ENCODE data around the gene IFNA8. TPM values are rescaled to one million over a fixed set of nuclear protein-coding genes. Genes with fewer than 3 reads are reported as not detected.

The IFNA8 gene
- total and polyA plus RNA-seq, 2 experiments from 2014 or later = not detected

DNA sequence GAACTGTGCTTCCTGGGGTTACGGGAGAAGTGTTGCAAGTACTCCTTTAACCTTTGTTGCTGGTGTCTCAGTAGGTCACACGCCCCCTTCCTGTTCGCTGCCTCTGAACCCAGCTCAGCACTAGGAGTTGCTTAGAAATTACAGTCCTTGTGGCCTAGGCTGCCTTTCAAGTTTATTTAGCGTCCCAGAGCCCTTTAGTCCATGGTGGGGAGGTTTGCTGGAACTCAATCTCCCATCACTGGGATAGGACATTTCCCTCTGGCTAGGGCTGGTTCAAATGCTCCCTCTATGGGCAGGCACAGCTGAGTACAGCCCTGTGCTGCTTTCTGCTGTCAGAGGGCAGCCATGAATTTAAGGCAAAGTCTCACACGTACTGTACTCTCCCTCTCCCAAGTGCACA is 4.7 kb downstream of the IFNA8 start:
- no peaks in the 10 kb centered on the region for H3K9me2 ChIP-seq (ENCODE audit: insufficient read depth)
- H3K27me3 ChIP-seq (ENCODE audit: insufficient read depth) = no peaks in the 10 kb centered on the region
- Mint-ChIP-seq H3K36me3 (ENCODE audit: low read depth) (no peaks in the 10 kb centered on the region), H3K4me1 (no peaks in the 10 kb centered on the region; the same call in 1 of the 3 replicates), H3K9me3 (no peaks in the 10 kb centered on the region), H3K4me3 (no peak overlapping the region), H3K27ac (no peak overlapping the region), H3K27me3 (ENCODE audit: insufficient read depth, low read depth, poor library complexity) (no peaks in the 10 kb centered on the region)
- no peak overlapping the region for H3K4me2 ChIP-seq
- H3K36me3 ChIP-seq (ENCODE audit: insufficient read depth) = no peaks in the 10 kb centered on the region
- no peaks in the 10 kb centered on the region for H3F3A ChIP-seq (replicated peaks; ENCODE audit: low read depth)
- no peaks in the 10 kb centered on the region for H4K20me1 ChIP-seq (replicated peaks; ENCODE audit: insufficient read depth)
- peak overlapping the region; percentile 53; the same call in 1 of the 2 replicates for H2AFZ ChIP-seq
- ATAC-seq (peak; percentile 93), DNase-seq (ENCODE audit: low spot score) (peak; percentile 54)
- TF ChIP-seq, protein P1, sequence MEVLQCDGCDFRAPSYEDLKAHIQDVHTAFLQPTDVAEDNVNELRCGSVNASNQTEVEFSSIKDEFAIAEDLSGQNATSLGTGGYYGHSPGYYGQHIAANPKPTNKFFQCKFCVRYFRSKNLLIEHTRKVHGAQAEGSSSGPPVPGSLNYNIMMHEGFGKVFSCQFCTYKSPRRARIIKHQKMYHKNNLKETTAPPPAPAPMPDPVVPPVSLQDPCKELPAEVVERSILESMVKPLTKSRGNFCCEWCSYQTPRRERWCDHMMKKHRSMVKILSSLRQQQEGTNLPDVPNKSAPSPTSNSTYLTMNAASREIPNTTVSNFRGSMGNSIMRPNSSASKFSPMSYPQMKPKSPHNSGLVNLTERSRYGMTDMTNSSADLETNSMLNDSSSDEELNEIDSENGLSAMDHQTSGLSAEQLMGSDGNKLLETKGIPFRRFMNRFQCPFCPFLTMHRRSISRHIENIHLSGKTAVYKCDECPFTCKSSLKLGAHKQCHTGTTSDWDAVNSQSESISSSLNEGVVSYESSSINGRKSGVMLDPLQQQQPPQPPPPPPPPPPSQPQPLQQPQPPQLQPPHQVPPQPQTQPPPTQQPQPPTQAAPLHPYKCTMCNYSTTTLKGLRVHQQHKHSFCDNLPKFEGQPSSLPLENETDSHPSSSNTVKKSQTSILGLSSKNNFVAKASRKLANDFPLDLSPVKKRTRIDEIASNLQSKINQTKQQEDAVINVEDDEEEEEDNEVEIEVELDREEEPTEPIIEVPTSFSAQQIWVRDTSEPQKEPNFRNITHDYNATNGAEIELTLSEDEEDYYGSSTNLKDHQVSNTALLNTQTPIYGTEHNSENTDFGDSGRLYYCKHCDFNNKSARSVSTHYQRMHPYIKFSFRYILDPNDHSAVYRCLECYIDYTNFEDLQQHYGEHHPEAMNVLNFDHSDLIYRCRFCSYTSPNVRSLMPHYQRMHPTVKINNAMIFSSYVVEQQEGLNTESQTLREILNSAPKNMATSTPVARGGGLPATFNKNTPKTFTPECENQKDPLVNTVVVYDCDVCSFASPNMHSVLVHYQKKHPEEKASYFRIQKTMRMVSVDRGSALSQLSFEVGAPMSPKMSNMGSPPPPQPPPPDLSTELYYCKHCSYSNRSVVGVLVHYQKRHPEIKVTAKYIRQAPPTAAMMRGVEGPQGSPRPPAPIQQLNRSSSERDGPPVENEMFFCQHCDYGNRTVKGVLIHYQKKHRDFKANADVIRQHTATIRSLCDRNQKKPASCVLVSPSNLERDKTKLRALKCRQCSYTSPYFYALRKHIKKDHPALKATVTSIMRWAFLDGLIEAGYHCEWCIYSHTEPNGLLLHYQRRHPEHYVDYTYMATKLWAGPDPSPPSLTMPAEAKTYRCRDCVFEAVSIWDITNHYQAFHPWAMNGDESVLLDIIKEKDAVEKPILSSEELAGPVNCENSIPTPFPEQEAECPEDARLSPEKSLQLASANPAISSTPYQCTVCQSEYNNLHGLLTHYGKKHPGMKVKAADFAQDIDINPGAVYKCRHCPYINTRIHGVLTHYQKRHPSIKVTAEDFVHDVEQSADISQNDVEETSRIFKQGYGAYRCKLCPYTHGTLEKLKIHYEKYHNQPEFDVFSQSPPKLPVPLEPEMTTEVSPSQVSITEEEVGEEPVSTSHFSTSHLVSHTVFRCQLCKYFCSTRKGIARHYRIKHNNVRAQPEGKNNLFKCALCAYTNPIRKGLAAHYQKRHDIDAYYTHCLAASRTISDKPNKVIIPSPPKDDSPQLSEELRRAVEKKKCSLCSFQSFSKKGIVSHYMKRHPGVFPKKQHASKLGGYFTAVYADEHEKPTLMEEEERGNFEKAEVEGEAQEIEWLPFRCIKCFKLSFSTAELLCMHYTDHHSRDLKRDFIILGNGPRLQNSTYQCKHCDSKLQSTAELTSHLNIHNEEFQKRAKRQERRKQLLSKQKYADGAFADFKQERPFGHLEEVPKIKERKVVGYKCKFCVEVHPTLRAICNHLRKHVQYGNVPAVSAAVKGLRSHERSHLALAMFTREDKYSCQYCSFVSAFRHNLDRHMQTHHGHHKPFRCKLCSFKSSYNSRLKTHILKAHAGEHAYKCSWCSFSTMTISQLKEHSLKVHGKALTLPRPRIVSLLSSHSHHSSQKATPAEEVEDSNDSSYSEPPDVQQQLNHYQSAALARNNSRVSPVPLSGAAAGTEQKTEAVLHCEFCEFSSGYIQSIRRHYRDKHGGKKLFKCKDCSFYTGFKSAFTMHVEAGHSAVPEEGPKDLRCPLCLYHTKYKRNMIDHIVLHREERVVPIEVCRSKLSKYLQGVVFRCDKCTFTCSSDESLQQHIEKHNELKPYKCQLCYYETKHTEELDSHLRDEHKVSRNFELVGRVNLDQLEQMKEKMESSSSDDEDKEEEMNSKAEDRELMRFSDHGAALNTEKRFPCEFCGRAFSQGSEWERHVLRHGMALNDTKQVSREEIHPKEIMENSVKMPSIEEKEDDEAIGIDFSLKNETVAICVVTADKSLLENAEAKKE (CRISPR knock-in tag; IDR thresholded peaks at IDR 0.05) = no peak
- TF ChIP-seq JUNB (IDR thresholded peaks at IDR 0.05; ENCODE audit: unreplicated experiment) = no peak
- no peak for TF ChIP-seq ZNF114 (CRISPR knock-in tag; IDR thresholded peaks at IDR 0.05)
- no peak for TF ChIP-seq CREB1 (CRISPR knock-in tag; IDR thresholded peaks at IDR 0.05; ENCODE audit: low read depth)
- TF ChIP-seq, protein P2, sequence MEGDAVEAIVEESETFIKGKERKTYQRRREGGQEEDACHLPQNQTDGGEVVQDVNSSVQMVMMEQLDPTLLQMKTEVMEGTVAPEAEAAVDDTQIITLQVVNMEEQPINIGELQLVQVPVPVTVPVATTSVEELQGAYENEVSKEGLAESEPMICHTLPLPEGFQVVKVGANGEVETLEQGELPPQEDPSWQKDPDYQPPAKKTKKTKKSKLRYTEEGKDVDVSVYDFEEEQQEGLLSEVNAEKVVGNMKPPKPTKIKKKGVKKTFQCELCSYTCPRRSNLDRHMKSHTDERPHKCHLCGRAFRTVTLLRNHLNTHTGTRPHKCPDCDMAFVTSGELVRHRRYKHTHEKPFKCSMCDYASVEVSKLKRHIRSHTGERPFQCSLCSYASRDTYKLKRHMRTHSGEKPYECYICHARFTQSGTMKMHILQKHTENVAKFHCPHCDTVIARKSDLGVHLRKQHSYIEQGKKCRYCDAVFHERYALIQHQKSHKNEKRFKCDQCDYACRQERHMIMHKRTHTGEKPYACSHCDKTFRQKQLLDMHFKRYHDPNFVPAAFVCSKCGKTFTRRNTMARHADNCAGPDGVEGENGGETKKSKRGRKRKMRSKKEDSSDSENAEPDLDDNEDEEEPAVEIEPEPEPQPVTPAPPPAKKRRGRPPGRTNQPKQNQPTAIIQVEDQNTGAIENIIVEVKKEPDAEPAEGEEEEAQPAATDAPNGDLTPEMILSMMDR (conservative IDR thresholded peaks at IDR 0.05; ENCODE audit: low read depth in 2 of 2) = peak; percentile 54 to 68
- no peak overlapping the region for H3K27ac ChIP-seq (ENCODE audit: low read depth)
- no peaks in the 10 kb centered on the region for H3K79me2 ChIP-seq (replicated peaks; ENCODE audit: insufficient read depth)
- H3K4me1 ChIP-seq (ENCODE audit: insufficient read depth) = no peaks in the 10 kb centered on the region
- no peak overlapping the region for H3K4me3 ChIP-seq

Data from GM23338 (cell line).